ENCODE measurements around the gene CLDN18. TPM values are rescaled to one million over a fixed set of nuclear protein-coding genes. Genes with fewer than 3 reads are reported as not detected.
A peak's percentile ranks its signal among the peaks of the same experiment; 100 is the strongest.

The CLDN18 gene
- total RNA-seq, 4 donors from 2014 or later: under 0.01 to 0.40 (median 0.39) TPM; not detected in 1

- no peak for TF ChIP-seq POLR2A (IDR thresholded peaks at IDR 0.05; ENCODE audit: low read depth)
- peak in 1 of 2 donors; percentile 3 for TF ChIP-seq POLR2AphosphoS5 (IDR thresholded peaks at IDR 0.05)
- peaks cover 0 to 16% (median 3%) of the 10 kb centered on the region in 4 donors for H3K4me1 ChIP-seq
- peak overlapping the region in 2 of 4 donors; percentile 19 to 23 for H3K27ac ChIP-seq (replicated peaks in 1 of 4)
- peak; percentile 70 for DNase-seq (ENCODE audit: extremely low spot score)
- intact Hi-C loops (cut with DNase I): no loop called here
- no peaks in the 10 kb centered on the region for H3K9me3 ChIP-seq
- H3K36me3 ChIP-seq: peaks cover 23 to 88% (median 71%) of the 10 kb centered on the region in 4 donors
- WGBS: 47% methylated on average over 7 of the region's 8 CpGs
- H3K27me3 ChIP-seq: no peaks in the 10 kb centered on the region
- H3K4me3 ChIP-seq: peak overlapping the region in 1 of 4 donors; percentile 16
Measured at GRCh38 chr3:138082085-138082991, 72.4 kb downstream of the CLDN18 start.

GRCh38 chr3:138082992-138083386 is 73.0 kb downstream of the CLDN18 start:
- peak; percentile 55 for DNase-seq (ENCODE audit: extremely low spot score)
- intact Hi-C loops (cut with DNase I): no loop called here
- H3K4me1 ChIP-seq: peaks cover 0 to 16% (median 3%) of the 10 kb centered on the region in 4 donors
- no peak for TF ChIP-seq POLR2A (IDR thresholded peaks at IDR 0.05; ENCODE audit: low read depth)
- TF ChIP-seq EP300 (IDR thresholded peaks at IDR 0.05): no peak
- TF ChIP-seq, protein P1, sequence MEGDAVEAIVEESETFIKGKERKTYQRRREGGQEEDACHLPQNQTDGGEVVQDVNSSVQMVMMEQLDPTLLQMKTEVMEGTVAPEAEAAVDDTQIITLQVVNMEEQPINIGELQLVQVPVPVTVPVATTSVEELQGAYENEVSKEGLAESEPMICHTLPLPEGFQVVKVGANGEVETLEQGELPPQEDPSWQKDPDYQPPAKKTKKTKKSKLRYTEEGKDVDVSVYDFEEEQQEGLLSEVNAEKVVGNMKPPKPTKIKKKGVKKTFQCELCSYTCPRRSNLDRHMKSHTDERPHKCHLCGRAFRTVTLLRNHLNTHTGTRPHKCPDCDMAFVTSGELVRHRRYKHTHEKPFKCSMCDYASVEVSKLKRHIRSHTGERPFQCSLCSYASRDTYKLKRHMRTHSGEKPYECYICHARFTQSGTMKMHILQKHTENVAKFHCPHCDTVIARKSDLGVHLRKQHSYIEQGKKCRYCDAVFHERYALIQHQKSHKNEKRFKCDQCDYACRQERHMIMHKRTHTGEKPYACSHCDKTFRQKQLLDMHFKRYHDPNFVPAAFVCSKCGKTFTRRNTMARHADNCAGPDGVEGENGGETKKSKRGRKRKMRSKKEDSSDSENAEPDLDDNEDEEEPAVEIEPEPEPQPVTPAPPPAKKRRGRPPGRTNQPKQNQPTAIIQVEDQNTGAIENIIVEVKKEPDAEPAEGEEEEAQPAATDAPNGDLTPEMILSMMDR (IDR thresholded peaks at IDR 0.05): no peak
- TF ChIP-seq POLR2AphosphoS5 (IDR thresholded peaks at IDR 0.05): no peak
- H3K4me3 ChIP-seq: no peak overlapping the region
- H3K27ac ChIP-seq (replicated peaks in 1 of 4): no peak overlapping the region
- H3K36me3 ChIP-seq: peaks cover 26 to 88% (median 71%) of the 10 kb centered on the region in 4 donors
- no peaks in the 10 kb centered on the region for H3K27me3 ChIP-seq
- H3K9me3 ChIP-seq: no peaks in the 10 kb centered on the region

Other genes starting within 250 kb of the CLDN18 start
- not detected for gene SOX14, start 245.8 kb upstream of the CLDN18 start, total RNA-seq
- 10 to 100 TPM; 10.3 to 15.8 (median 12.6) TPM for gene DZIP1L, start 105.4 kb downstream of the CLDN18 start, total RNA-seq
- not detected for gene A4GNT, start 122.2 kb downstream of the CLDN18 start, total RNA-seq
- 10 to 100 TPM; 10.4 to 12.7 (median 11.7) TPM for gene DBR1, start 164.8 kb downstream of the CLDN18 start, total RNA-seq
- gene ARMC8, start 177.1 kb downstream of the CLDN18 start, total RNA-seq: 10 to 100 TPM; 79.3 to 93.0 (median 84.9) TPM

Measured in esophagus muscularis mucosa (tissue), 4 donors.